Stimulated activated CD8-positive, alpha-beta memory T cell treated with anti-CD3 and anti-CD28 coated beads, Interleukin-15, amount 100 ng/mL, for 24 hours (primary cell): ENCODE measurements around the gene EIF3F.

Source experiments
- DNase-seq: peaks from one replicate; pipeline ENCODE4 v3.0.0-alpha.2; 2020; ENCODE audit warnings: low read depth

EIF3F gene

GRCh38 chr11:7994581-7995278 lies 7.6 kb downstream of the EIF3F start:
- DNase-seq, result no peak

- DNase-seq, result no peak
Measured at GRCh38 chr11:7999795-8000194, 12.7 kb downstream of the EIF3F start.

DNA sequence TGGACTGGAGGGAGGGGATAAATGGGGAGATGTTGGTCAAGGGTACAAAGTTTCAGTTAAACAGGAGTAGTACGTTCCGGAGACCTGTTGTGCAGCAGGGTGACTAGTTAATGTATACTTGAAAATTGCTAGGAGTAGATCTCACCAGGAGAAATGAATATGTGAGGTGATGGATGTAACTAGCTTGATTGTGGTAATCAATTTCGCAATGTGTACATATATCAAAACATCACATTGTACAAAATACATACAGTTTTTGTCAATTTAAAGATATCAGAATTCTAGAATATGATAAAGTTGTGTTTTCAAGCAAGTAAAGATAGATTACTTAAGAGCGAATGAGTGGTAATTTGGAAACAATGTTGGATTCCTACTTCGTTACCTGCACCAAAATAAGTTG lies 13.3 kb downstream of the EIF3F start:
- no peak for DNase-seq

- DNase-seq, result no peak
Measured at GRCh38 chr11:8002676-8003075, 15.5 kb downstream of the EIF3F start.

GRCh38 chr11:8003187-8003586 lies 16.1 kb downstream of the EIF3F start:
- DNase-seq, result no peak

DNA sequence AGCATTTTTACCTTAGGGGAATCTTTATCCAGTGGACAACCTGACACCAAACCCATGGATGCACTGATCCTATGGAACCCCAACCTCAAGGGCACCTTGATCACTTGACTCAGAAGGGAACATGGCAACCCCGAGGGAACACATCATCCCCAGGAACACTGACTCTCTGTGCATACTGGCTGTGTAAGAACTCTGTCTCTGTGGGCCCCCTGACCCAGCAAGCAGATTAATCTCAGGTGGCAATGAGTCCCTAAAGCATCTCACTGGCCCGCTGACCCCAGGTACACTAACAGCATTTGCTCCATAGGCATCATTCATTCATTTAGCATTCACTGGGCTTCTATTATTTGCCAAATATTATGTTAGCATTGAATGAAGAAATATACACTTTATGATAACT lies 16.9 kb downstream of the EIF3F start:
- DNase-seq, result no peak

- no peak for DNase-seq
Measured at GRCh38 chr11:8005556-8005955, 18.4 kb downstream of the EIF3F start.

DNA sequence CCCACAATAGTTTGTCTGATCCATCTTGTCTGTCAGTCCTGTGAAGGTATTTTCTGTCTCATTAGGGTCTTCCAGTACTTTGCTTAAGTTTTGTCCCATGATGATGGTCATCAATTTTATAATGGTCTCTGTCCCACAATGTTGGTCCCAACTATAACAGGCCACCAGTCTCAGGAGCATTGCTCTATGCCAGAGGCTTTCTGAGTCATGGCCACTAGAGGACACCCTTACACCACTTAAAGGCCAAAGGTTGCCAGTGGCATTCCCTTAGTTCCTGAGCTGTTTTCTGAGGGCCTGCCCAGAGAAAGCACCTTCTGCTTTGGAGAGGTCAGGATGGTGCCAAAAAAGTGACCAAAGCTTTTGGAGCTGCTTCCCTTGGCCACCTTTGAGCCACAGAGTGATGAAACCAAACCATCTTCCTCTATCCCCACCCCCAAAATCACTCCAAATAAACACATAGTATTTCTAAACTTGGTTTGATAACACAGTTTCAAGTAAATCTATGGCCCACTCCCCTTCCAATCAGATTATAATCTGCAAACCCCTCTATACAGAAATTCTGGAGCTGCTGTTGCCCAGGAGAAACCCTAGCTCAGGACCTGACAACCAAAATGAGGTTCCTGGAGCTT lies 19.3 kb downstream of the EIF3F start:
- DNase-seq, result no peak

GRCh38 chr11:8008212-8008611 lies 21.1 kb downstream of the EIF3F start:
- DNase-seq, result no peak

DNA sequence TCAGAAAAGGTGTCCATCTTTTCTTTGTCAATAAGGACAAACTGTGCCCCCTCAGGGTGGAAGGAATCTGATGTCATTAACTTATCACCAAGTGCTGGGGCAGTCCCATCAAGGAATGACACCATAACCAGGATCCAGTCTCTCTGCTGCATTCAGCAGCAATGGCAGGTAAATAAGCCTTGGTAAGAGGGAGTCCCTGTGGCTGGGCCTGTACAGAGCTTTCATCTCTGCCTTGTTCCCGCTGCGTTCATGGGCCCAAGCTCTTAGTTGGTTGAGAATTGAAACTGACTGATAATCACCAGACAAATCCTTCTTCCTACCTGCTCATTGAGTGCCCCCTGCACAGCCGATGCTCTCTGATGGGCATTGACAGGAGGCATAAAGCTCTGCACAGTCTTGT lies 22.7 kb downstream of the EIF3F start:
- DNase-seq, result no peak

GRCh38 chr11:8011371-8011770 lies 24.2 kb downstream of the EIF3F start:
- DNase-seq, result no peak

DNA sequence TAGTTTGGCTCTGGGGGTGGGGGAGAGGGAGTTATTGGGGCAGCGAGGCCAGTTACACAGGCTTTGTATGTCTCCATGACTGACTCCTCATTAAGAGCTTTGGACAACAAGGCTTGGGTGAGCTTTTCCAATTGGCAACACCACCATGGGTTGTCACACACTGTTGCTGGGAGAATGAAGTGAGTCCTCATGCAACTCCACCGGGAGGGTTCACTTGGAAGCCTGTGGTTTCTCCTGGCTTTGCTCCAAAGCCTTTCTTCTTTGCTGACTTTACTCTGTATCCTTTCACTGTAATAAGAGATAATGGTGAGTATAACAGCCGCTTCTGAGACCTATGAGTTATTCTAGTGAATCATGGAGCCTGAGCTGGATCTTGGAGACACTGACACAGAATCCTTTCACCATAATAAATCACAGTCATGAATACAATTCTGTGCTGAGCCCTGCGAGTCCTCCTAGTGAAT lies 24.9 kb downstream of the EIF3F start:
- no peak for DNase-seq

DNA sequence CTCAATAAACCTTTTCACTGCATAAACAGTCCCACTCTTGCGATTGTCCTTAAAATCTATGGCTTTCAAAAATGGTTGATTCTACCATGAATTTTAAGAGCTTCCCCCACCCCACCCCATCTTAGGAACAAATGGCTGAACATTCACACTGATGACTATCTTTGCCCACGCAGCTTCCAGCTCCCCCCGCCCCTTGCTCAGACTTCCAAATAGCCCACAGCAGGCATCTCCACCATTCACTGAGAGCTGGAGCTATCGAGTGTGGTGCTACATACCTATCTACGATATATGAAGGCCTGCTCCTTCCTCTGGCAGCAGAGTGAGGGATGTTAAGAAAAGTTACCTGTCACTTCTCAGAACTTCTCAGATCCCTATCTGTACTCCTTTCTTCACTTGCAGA lies 26.7 kb downstream of the EIF3F start:
- DNase-seq, result no peak

GRCh38 chr11:8015753-8016239 lies 28.7 kb downstream of the EIF3F start:
- DNase-seq, result no peak

- no peak for DNase-seq
Measured at GRCh38 chr11:8016440-8016839, 29.3 kb downstream of the EIF3F start.

DNA sequence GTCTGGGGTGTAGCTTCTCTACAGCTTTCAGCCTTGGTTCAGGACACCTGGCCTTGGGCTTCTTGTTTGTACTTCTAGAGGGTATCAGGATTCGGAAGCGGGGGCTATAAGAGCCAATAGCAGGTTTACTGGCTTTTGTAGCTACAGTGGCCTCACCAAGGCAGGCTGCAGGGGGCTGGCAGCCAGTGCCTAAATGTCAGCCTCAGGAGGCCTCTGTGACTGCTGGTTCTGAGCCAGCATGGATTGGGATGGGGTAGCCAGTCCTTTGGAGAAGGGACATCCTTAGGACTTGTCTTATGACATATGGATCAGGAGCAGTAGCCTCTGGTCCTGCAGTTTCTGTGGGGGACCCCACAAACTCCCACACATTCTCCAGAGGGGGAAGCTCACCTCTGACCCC lies 29.9 kb downstream of the EIF3F start:
- DNase-seq, result no peak

DNA sequence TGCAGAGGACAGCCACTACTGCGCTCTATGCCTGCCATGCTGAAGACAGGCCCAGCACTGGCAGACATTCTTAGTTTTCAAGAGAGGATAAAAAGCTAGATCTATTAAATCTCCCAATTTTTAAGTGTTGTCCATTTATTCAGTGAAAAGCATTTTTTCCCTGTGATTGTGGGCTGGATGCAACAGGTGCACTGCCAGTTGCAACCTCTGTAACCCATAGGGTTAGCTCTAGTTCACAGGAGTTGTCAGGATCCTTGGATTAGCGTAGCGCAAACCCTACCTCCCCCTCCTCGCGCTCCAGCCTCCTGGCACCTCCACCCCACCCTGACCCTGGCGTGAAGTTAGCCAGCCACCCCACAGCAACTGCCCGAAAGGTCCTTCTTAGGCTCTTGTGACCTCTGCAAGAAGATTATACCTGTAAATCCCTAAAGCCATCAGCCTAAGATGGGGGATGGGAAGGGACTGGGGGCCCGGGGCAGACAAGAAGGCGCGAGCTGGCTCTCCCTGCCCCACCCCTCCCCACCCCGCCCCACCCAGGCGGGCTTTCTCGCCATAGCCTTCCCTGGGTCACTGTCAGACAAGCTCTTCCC lies 30.9 kb downstream of the EIF3F start:
- no peak for DNase-seq

- no peak for DNase-seq
Measured at GRCh38 chr11:8018484-8019313, 31.6 kb downstream of the EIF3F start.

- DNase-seq, result no peak
Measured at GRCh38 chr11:8019314-8020243, 32.4 kb downstream of the EIF3F start.

- no peak for DNase-seq
Measured at GRCh38 chr11:8020244-8020597, 33.1 kb downstream of the EIF3F start.

DNA sequence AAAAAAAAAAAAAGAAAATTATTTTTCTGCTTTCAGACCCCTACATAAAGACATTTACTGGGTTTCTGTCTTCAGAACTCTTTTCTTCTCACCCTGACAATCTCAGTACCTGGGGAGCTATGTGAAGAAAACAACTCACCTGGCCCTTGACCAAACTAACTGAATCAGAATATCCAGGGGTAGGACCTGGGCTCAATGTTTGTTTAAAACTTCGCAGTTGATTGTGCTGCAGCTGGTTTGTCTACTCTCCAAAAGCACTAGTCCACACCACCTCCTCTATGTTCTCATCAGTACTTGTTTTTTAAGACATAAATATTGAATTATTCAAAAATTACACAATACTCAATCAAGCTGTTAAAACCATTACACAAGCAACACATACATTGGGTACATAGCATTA lies 34.8 kb downstream of the EIF3F start:
- no peak for DNase-seq

GRCh38 chr11:8022876-8023275 lies 35.7 kb downstream of the EIF3F start:
- no peak for DNase-seq
